KMS-11 (cell line): ENCODE results near the gene PLOD2.
A peak's percentile ranks its signal among the peaks of the same experiment; 100 is the strongest.

Source experiments
- H2AFZ ChIP-seq: fragments of 200-600 bp; sonication (generic); 2 replicates; pipeline ENCODE4 v1.6.1; 2016; ENCODE audit warnings: antibody characterized with exemption, mixed run types, low read depth
- H3K27ac ChIP-seq: fragments of 200-600 bp; sonication (generic); 2 replicates; pipeline ENCODE4 v1.6.1; 2016; ENCODE audit warnings: mild to moderate bottlenecking, mixed run types
- H3K27me3 ChIP-seq: fragments of 200-600 bp; sonication (generic); 2 replicates; pipeline ENCODE4 v1.6.1; 2017; ENCODE audit warnings: mild to moderate bottlenecking, low read depth, mixed run types, moderate library complexity; ENCODE audit not compliant: insufficient read depth
- H3K36me3 ChIP-seq: fragments of 200-600 bp; sonication (generic); 2 replicates; pipeline ENCODE4 v1.6.1; 2017; ENCODE audit warnings: mild to moderate bottlenecking, mixed run types; ENCODE audit not compliant: insufficient read depth
- H3K4me1 ChIP-seq: fragments of 200-600 bp; sonication (generic); 2 replicates; pipeline ENCODE4 v1.6.1; 2016; ENCODE audit warnings: mild to moderate bottlenecking, low read depth, mixed run types; ENCODE audit not compliant: poor library complexity, severe bottlenecking
- H3K4me2 ChIP-seq: fragments of 200-600 bp; sonication (generic); 2 replicates; pipeline ENCODE4 v1.7.0; 2016; ENCODE audit warnings: mild to moderate bottlenecking, mixed run types
- H3K4me3 ChIP-seq: fragments of 200-600 bp; sonication (generic); IDR thresholded peaks from 2 replicates; pipeline ENCODE4 v1.6.1; 2017; ENCODE audit warnings: low read depth, low read length, mixed read lengths; ENCODE audit not compliant: insufficient read depth
- H3K79me2 ChIP-seq: fragments of 200-600 bp; sonication (generic); 2 replicates; pipeline ENCODE4 v1.6.1; 2016; ENCODE audit warnings: low read depth, mixed run types; ENCODE audit not compliant: insufficient read depth
- H3K9ac ChIP-seq: fragments of 200-600 bp; sonication (generic); 2 replicates; pipeline ENCODE4 v1.6.1; 2016; ENCODE audit warnings: mild to moderate bottlenecking, mixed run types
- H4K20me1 ChIP-seq: fragments of 200-600 bp; sonication (generic); 2 replicates; pipeline ENCODE4 v1.6.1; 2016; ENCODE audit warnings: mild to moderate bottlenecking, mixed run types; ENCODE audit not compliant: insufficient read depth
- CTCF ChIP-seq: fragments of 200-600 bp; sonication (generic); conservative IDR thresholded peaks from 2 replicates; pipeline ENCODE4 v1.6.1; 2017; ENCODE audit warnings: low read depth, mild to moderate bottlenecking, antibody characterized with exemption, low read length, moderate library complexity, mixed read lengths

The PLOD2 gene

GRCh38 chr3:146160964-146161662, at the start of gene PLOD2:
Gene PLOD2, minus strand, starts transcription at chr3:146161184. Its CDS starts 195 bp downstream, at chr3:146160989.
- peak within 1 kb of the TSS; percentile 48 for H3K4me3 ChIP-seq
- H2AFZ ChIP-seq, result peak within 1 kb of the TSS; percentile 56
- no peaks in the 10 kb centered on the region for H3K79me2 ChIP-seq
- H3K4me2 ChIP-seq, result peak within 1 kb of the TSS; percentile 25
- peak within 1 kb of the TSS; percentile 28; the same call in 1 of the 2 replicates for H3K27ac ChIP-seq
- H4K20me1 ChIP-seq, result no peaks in the 10 kb centered on the region
- no peak for TF ChIP-seq CTCF
- peaks cover 5% of the 10 kb centered on the region for H3K4me1 ChIP-seq
- peak within 1 kb of the TSS; percentile 55 for H3K9ac ChIP-seq
- no peaks in the 10 kb centered on the region for H3K36me3 ChIP-seq
- H3K27me3 ChIP-seq, result no peaks in the 10 kb centered on the region

GRCh38 chr3:146209371-146209770, 48.4 kb upstream of the PLOD2 start:
- H3K27ac ChIP-seq, result no peak overlapping the region
- no peaks in the 10 kb centered on the region for H3K36me3 ChIP-seq

GRCh38 chr3:146203776-146204175, 42.8 kb upstream of the PLOD2 start:
- Histone ChIP-seq H3K4me3 (no peak overlapping the region), H3K27me3 (no peaks in the 10 kb centered on the region), H3K36me3 (no peaks in the 10 kb centered on the region), H3K79me2 (no peaks in the 10 kb centered on the region), H3K9ac (no peak overlapping the region), H3K27ac (no peak overlapping the region), H3K4me1 (no peaks in the 10 kb centered on the region), H4K20me1 (no peaks in the 10 kb centered on the region), H3K4me2 (no peak overlapping the region), H2AFZ (no peak overlapping the region)
- no peak for TF ChIP-seq CTCF

More at GRCh38 chr3:146209371-146209770, 48.4 kb upstream of the PLOD2 start:
- H3K4me2 ChIP-seq, result no peak overlapping the region
- no peak overlapping the region for H2AFZ ChIP-seq
- H3K4me3 ChIP-seq, result no peak overlapping the region
- no peak overlapping the region for H3K9ac ChIP-seq
- no peak for TF ChIP-seq CTCF
- no peaks in the 10 kb centered on the region for H3K79me2 ChIP-seq
- H4K20me1 ChIP-seq, result no peaks in the 10 kb centered on the region
- no peaks in the 10 kb centered on the region for H3K4me1 ChIP-seq
- no peaks in the 10 kb centered on the region for H3K27me3 ChIP-seq

- H3K9ac ChIP-seq, result no peak overlapping the region
- no peaks in the 10 kb centered on the region for H4K20me1 ChIP-seq
- no peak overlapping the region for H2AFZ ChIP-seq
- no peak overlapping the region for H3K4me3 ChIP-seq
- no peak overlapping the region for H3K4me2 ChIP-seq
- no peak overlapping the region for H3K27ac ChIP-seq
- TF ChIP-seq CTCF, result no peak
- no peaks in the 10 kb centered on the region for H3K79me2 ChIP-seq
- H3K4me1 ChIP-seq, result no peaks in the 10 kb centered on the region
- no peaks in the 10 kb centered on the region for H3K27me3 ChIP-seq
- H3K36me3 ChIP-seq, result no peaks in the 10 kb centered on the region
These were observed 39.7 kb upstream of the PLOD2 start for GRCh38 chr3:146200461-146201220.
